Smooth muscle cell (in vitro differentiated cells): ENCODE results near the gene ELAPOR1. TPM values are rescaled to one million over a fixed set of nuclear protein-coding genes. Genes with fewer than 3 reads are reported as not detected.
A peak's percentile ranks its signal among the peaks of the same experiment; 100 is the strongest.

ENCODE experiments used
- DNase-seq: peaks from one replicate; lab custom pipeline; 2025; ENCODE audit not compliant: unreplicated experiment; lab: John Stamatoyannopoulos, UW
- H2AFZ ChIP-seq: fragments of 200-600 bp; sonication (generic); 2 replicates; pipeline ENCODE4 v1.6.0; 2016; ENCODE audit warnings: antibody characterized with exemption, low read depth, mild to moderate bottlenecking
- H3F3A ChIP-seq: fragments of 200-600 bp; sonication (generic); 2 replicates; pipeline ENCODE4 v1.6.0; 2017; ENCODE audit warnings: antibody characterized with exemption, low read depth
- H3K27ac ChIP-seq: fragments of 200-600 bp; sonication (generic); 2 replicates; pipeline ENCODE4 v1.5.1; 2016; ENCODE audit warnings: low read depth, mild to moderate bottlenecking
- H3K27me3 ChIP-seq: fragments of 200-600 bp; sonication (generic); 2 replicates; pipeline ENCODE4 v1.6.1; 2016; ENCODE audit warnings: low read depth, mild to moderate bottlenecking
- H3K36me3 ChIP-seq: fragments of 200-600 bp; sonication (generic); 2 replicates; pipeline ENCODE4 v1.5.1; 2016; ENCODE audit warnings: low read depth
- H3K4me1 ChIP-seq: fragments of 200-600 bp; sonication (generic); 2 replicates; pipeline ENCODE4 v1.5.1; 2016; ENCODE audit warnings: low read depth
- H3K4me2 ChIP-seq: fragments of 200-600 bp; sonication (generic); 2 replicates; pipeline ENCODE4 v1.6.0; 2016; ENCODE audit warnings: mild to moderate bottlenecking
- H3K4me3 ChIP-seq: fragments of 200-600 bp; sonication (generic); 2 replicates; pipeline ENCODE4 v1.5.1; 2016; ENCODE audit warnings: mild to moderate bottlenecking
- H3K79me2 ChIP-seq: fragments of 200-600 bp; sonication (generic); 2 replicates; pipeline ENCODE4 v1.6.0; 2016; ENCODE audit warnings: low read depth, mild to moderate bottlenecking
- H3K9ac ChIP-seq: fragments of 200-600 bp; sonication (generic); 2 replicates; pipeline ENCODE4 v1.6.0; 2016; ENCODE audit warnings: low read depth
- H3K9me3 ChIP-seq: fragments of 200-600 bp; sonication (generic); replicated peaks from 2 replicates; pipeline ENCODE4 v1.5.1; 2016; ENCODE audit warnings: low read depth
- H4K20me1 ChIP-seq: fragments of 200-600 bp; sonication (generic); 2 replicates; pipeline ENCODE4 v1.6.0; 2016; ENCODE audit warnings: low read depth
- WGBS: methylation state at CpG from one replicate; pipeline ENCODE4 v1.1.7; 2016; ENCODE audit warnings: low lambda C conversion rate; 5-methylcytosine and 5-hydroxymethylcytosine counted together
- polyA plus RNA-seq: library from polyadenylated mRNA; unstranded; fragments of >200 nt; fragmentation: Nextera tagmentation; extraction: Ambion mirVana; gene quantifications from 2 replicates; pipeline ENCODE4 v1.2.1, GENCODE V29; 2016
- total RNA-seq: library from RNA; depleted of rRNA; stranded (reverse); fragments of >200 nt; gene quantifications from 2 replicates; pipeline ENCODE4 v1.2.3, GENCODE V29; 2014
- TF ChIP-seq, protein P1 (sequence below): fragments of 200-600 bp; sonication (generic); IDR thresholded peaks from 2 replicates; pipeline ENCODE4 v1.5.1; 2017; ENCODE audit warnings: borderline replicate concordance, mild to moderate bottlenecking, antibody characterized with exemption; ENCODE audit not compliant: insufficient read depth, poor library complexity, severe bottlenecking

Gene ELAPOR1
- total and polyA plus RNA-seq, 2 experiments from 2014 or later: 3.5 TPM

DNA sequence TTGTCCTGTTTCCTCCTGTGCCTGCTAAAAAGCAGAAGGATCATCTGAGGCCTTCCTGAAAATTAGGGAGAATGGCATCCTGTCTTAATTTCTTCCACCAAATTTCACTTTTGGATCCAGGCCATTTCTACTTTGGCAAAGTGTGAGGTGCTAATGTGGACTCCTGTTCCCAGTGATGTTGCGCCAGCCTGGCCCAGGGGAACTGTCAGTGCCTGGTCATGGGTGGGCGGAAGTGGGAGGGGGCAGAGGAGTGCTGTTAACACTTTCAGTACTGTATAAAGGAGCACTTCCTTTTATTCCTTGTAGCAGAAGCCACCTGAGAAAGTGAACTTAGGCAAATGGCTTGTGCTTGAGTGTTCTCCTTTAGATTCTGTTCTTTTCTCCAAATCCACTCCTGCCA lies 19.9 kb downstream of the ELAPOR1 start:
- Histone ChIP-seq H3K4me2 (no peak overlapping the region), H3K9ac (no peak overlapping the region), H3K36me3 (no peaks in the 10 kb centered on the region), H3K79me2 (no peaks in the 10 kb centered on the region), H3K9me3 (no peaks in the 10 kb centered on the region), H3K27ac (no peak overlapping the region), H4K20me1 (no peaks in the 10 kb centered on the region), H2AFZ (no peak overlapping the region), H3F3A (no peaks in the 10 kb centered on the region), H3K27me3 (no peaks in the 10 kb centered on the region), H3K4me3 (no peak overlapping the region), H3K4me1 (no peaks in the 10 kb centered on the region)
- TF ChIP-seq, protein P1, sequence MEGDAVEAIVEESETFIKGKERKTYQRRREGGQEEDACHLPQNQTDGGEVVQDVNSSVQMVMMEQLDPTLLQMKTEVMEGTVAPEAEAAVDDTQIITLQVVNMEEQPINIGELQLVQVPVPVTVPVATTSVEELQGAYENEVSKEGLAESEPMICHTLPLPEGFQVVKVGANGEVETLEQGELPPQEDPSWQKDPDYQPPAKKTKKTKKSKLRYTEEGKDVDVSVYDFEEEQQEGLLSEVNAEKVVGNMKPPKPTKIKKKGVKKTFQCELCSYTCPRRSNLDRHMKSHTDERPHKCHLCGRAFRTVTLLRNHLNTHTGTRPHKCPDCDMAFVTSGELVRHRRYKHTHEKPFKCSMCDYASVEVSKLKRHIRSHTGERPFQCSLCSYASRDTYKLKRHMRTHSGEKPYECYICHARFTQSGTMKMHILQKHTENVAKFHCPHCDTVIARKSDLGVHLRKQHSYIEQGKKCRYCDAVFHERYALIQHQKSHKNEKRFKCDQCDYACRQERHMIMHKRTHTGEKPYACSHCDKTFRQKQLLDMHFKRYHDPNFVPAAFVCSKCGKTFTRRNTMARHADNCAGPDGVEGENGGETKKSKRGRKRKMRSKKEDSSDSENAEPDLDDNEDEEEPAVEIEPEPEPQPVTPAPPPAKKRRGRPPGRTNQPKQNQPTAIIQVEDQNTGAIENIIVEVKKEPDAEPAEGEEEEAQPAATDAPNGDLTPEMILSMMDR: no peak
- WGBS: 68% methylated on average over 2 of the region's 2 CpGs
- DNase-seq: no peak

DNA sequence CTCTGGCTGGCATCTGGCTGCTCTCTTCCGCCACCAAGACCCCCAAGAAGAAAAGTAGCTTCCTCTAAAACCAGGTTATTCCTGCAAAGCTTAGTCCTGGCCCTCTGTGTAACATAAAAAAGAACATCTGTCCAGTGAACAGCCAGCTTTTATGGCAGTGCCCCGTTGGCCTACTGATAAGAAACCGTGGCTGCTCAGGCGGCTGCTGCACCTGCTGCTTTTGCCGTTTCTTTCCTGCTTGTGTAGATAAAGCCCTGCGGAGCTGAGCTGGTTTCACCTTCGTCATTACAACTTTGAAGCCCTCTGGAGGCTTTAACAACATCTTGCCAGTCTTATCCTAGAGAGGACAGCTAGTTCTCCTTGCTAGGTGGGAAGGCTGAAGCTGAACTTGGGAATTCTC lies 20.5 kb downstream of the ELAPOR1 start:
- no peaks in the 10 kb centered on the region for H3K36me3 ChIP-seq
- no peaks in the 10 kb centered on the region for H3K4me1 ChIP-seq
- no peaks in the 10 kb centered on the region for H3K9me3 ChIP-seq
- no peak overlapping the region for H2AFZ ChIP-seq
- peak overlapping the region; percentile 31 for H3K4me3 ChIP-seq
- H3K9ac ChIP-seq: no peak overlapping the region
- no peak overlapping the region for H3K4me2 ChIP-seq
- no peaks in the 10 kb centered on the region for H3F3A ChIP-seq
- TF ChIP-seq, protein P1: no peak
- no peaks in the 10 kb centered on the region for H3K79me2 ChIP-seq
- no peaks in the 10 kb centered on the region for H4K20me1 ChIP-seq
- no peak for DNase-seq
- no peak overlapping the region for H3K27ac ChIP-seq
- H3K27me3 ChIP-seq: no peaks in the 10 kb centered on the region
- 85% methylated on average over 7 of the region's 7 CpGs for WGBS

DNA sequence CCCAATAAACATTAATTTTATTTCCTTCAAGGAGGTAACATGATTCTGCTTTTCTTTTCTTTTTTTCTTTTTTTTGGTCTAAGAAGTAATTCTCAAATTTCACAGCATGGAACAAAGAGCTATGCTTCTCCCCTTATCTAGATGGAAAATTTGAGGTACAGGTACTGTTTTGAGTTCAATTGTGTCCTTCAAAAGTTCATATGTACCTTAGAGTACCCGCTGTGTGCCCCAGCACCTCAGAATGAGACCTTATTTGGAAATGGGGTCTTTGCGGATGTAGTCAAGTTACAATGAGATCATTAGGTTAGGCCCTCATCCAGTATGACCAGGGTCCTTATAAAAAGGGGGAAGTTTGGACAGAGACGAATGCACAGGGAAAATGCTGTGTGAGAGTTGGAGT lies 22.0 kb downstream of the ELAPOR1 start:
- H2AFZ ChIP-seq: no peak overlapping the region
- H3K9ac ChIP-seq: no peak overlapping the region
- TF ChIP-seq, protein P1: no peak
- no peaks in the 10 kb centered on the region for H3K79me2 ChIP-seq
- H3K27me3 ChIP-seq: no peaks in the 10 kb centered on the region
- H3K36me3 ChIP-seq: no peaks in the 10 kb centered on the region
- WGBS: 92% methylated on average over 3 of the region's 3 CpGs
- no peaks in the 10 kb centered on the region for H3K9me3 ChIP-seq
- no peaks in the 10 kb centered on the region for H3F3A ChIP-seq
- no peak overlapping the region for H3K27ac ChIP-seq
- H4K20me1 ChIP-seq: no peaks in the 10 kb centered on the region
- no peak overlapping the region for H3K4me2 ChIP-seq
- no peak for DNase-seq
- H3K4me3 ChIP-seq: no peak overlapping the region
- H3K4me1 ChIP-seq: no peaks in the 10 kb centered on the region

DNA sequence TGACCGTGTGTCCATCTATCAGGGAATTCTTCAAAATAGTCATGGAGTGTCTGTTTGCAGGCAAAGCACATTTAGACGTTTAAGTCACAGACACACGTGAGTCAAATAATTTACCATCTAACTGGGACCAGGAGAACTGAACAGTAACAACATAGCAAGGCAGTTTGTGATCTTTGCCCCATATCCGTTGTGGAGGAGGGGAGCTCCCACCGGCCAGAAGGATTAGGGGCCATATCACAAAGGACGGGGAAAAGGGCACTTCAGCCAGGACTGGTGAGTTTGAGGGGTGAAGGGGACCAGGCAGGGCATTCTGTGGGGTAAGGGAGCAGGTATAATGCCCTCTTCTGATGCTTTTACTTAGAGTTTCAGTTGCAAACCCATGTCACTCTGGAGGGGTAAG lies 22.9 kb downstream of the ELAPOR1 start:
- no peaks in the 10 kb centered on the region for H3K27me3 ChIP-seq
- H3K4me3 ChIP-seq: no peak overlapping the region
- no peak overlapping the region for H3K9ac ChIP-seq
- no peaks in the 10 kb centered on the region for H3K79me2 ChIP-seq
- H2AFZ ChIP-seq: no peak overlapping the region
- WGBS: 85% methylated on average over 6 of the region's 6 CpGs
- no peaks in the 10 kb centered on the region for H3K36me3 ChIP-seq
- no peaks in the 10 kb centered on the region for H3K4me1 ChIP-seq
- no peaks in the 10 kb centered on the region for H3F3A ChIP-seq
- no peak for DNase-seq
- no peak overlapping the region for H3K4me2 ChIP-seq
- TF ChIP-seq, protein P1: no peak
- H3K27ac ChIP-seq: no peak overlapping the region
- H3K9me3 ChIP-seq: no peaks in the 10 kb centered on the region
- no peaks in the 10 kb centered on the region for H4K20me1 ChIP-seq
